Activated CD8-positive, alpha-beta T cell treated with anti-CD3 and anti-CD28 coated beads for 36 hours (primary cell): ENCODE measurements around the gene GCK. TPM values are rescaled to one million over a fixed set of nuclear protein-coding genes. Genes with fewer than 3 reads are reported as not detected.

Experiments
- ATAC-seq: fragments of 200-7000 bp; cut with Tn5 transposase; one replicate; pipeline ENCODE4 v1.10.0; 2021; ENCODE audit warnings: mild to moderate bottlenecking, moderate library complexity
- CTCF ChIA-PET: fragments of 350-600 bp; sonication (Branson Sonifier 250); formaldehyde crosslinking; loops from one replicate; lab custom pipeline; 2021; ENCODE audit warnings: antibody characterized with exemption; lab: Charles Lee
- POLR2A ChIA-PET: fragments of 350-600 bp; sonication (Branson Sonifier 250); formaldehyde crosslinking; loops from one replicate; lab custom pipeline; 2021; ENCODE audit warnings: antibody characterized with exemption; lab: Charles Lee
- DNase-seq: peaks from one replicate; pipeline ENCODE4 v3.0.0-alpha.2; 2020
- H3K27ac Mint-ChIP-seq: one replicate; pipeline ENCODE4 v1.8.0; 2021; ENCODE audit warnings: mild to moderate bottlenecking, mixed read lengths
- H3K27me3 Mint-ChIP-seq: one replicate; pipeline ENCODE4 v1.8.0; 2021; ENCODE audit warnings: mixed read lengths
- H3K36me3 Mint-ChIP-seq: one replicate; pipeline ENCODE4 v1.8.0; 2021; ENCODE audit warnings: low read depth, mixed read lengths
- H3K4me1 Mint-ChIP-seq: one replicate; pipeline ENCODE4 v1.8.0; 2021; ENCODE audit warnings: low read depth, mixed read lengths
- H3K4me3 Mint-ChIP-seq: one replicate; pipeline ENCODE4 v1.8.0; 2021; ENCODE audit warnings: mild to moderate bottlenecking, moderate library complexity, mixed read lengths
- H3K9me3 Mint-ChIP-seq: one replicate; pipeline ENCODE4 v1.8.0; 2021; ENCODE audit warnings: mixed read lengths
- CTCF ChIP-seq: fragments of 200-600 bp; IDR thresholded peaks from one replicate; pipeline ENCODE4 v1.8.0; 2022; ENCODE audit warnings: antibody characterized with exemption, mild to moderate bottlenecking
- intact Hi-C: fragments of 100-400 bp; cut with micrococcal nuclease; formaldehyde crosslinking; loops from one replicate; pipeline ENCODE4 v1.10.0; 2022
- total RNA-seq, 2 experiments: library from RNA; stranded (reverse); gene quantifications; one replicate each; pipeline ENCODE4 v1.2.3, GENCODE V29; 2021

Gene GCK
- total RNA-seq, 2 experiments from 2014 or later: 2.1 to 2.6 TPM

GRCh38 chr7:44138698-44139097, 50.5 kb downstream of the GCK start:
- CTCF ChIA-PET: interaction anchor here (0.9 kb wide), 1 partner anchor 13 kb away, joined by 4 read pairs; no protein-coding TSS in a partner anchor
- H3K4me1 Mint-ChIP-seq: no peaks in the 10 kb centered on the region
- TF ChIP-seq CTCF: no peak
- no peaks in the 10 kb centered on the region for H3K27me3 Mint-ChIP-seq
- no peak overlapping the region for H3K4me3 Mint-ChIP-seq
- no peak overlapping the region for H3K27ac Mint-ChIP-seq
- intact Hi-C loops: no loop called here
- no peak for DNase-seq
- no peaks in the 10 kb centered on the region for H3K36me3 Mint-ChIP-seq
- no peaks in the 10 kb centered on the region for H3K9me3 Mint-ChIP-seq
- POLR2A ChIA-PET: no interaction called here
- ATAC-seq: no peak

GRCh38 chr7:44136731-44137130, 52.5 kb downstream of the GCK start:
- Mint-ChIP-seq H3K27ac (no peak overlapping the region), H3K4me1 (no peaks in the 10 kb centered on the region), H3K27me3 (no peaks in the 10 kb centered on the region), H3K9me3 (no peaks in the 10 kb centered on the region), H3K4me3 (no peak overlapping the region), H3K36me3 (no peaks in the 10 kb centered on the region)
- no peak for TF ChIP-seq CTCF
- ATAC-seq (no peak), DNase-seq (no peak)
- CTCF ChIA-PET: no interaction called here
- POLR2A ChIA-PET: no interaction called here
- intact Hi-C loops: no loop called here

- no peaks in the 10 kb centered on the region for H3K9me3 Mint-ChIP-seq
- no peaks in the 10 kb centered on the region for H3K36me3 Mint-ChIP-seq
- CTCF ChIA-PET: no interaction called here
- no peak overlapping the region for H3K4me3 Mint-ChIP-seq
- H3K27me3 Mint-ChIP-seq: no peaks in the 10 kb centered on the region
- H3K4me1 Mint-ChIP-seq: no peaks in the 10 kb centered on the region
- no peak overlapping the region for H3K27ac Mint-ChIP-seq
- POLR2A ChIA-PET: no interaction called here
- intact Hi-C loops: no loop called here
- TF ChIP-seq CTCF: no peak
- ATAC-seq (no peak), DNase-seq (no peak)
These were observed 54.2 kb downstream of the GCK start for GRCh38 chr7:44134943-44135628.

GRCh38 chr7:44133295-44133694, 55.9 kb downstream of the GCK start:
- H3K4me1 Mint-ChIP-seq: no peaks in the 10 kb centered on the region
- ATAC-seq: no peak
- no peaks in the 10 kb centered on the region for H3K9me3 Mint-ChIP-seq
- no peak for TF ChIP-seq CTCF
- no peak for DNase-seq
- H3K27me3 Mint-ChIP-seq: no peaks in the 10 kb centered on the region
- H3K27ac Mint-ChIP-seq: no peak overlapping the region
- intact Hi-C loops: no loop called here
- POLR2A ChIA-PET: no interaction called here
- CTCF ChIA-PET: interaction anchor here (0.8 kb wide), 1 partner anchor 61 kb away, joined by 3 read pairs; no protein-coding TSS in a partner anchor
- H3K4me3 Mint-ChIP-seq: no peak overlapping the region
- H3K36me3 Mint-ChIP-seq: no peaks in the 10 kb centered on the region

GRCh38 chr7:44132039-44132438, 57.2 kb downstream of the GCK start:
- POLR2A ChIA-PET: interaction anchor here (1.3 kb wide), 1 partner anchor 21 kb away, joined by 4 read pairs; no protein-coding TSS in a partner anchor
- Mint-ChIP-seq H3K4me3 (no peak overlapping the region), H3K4me1 (no peaks in the 10 kb centered on the region), H3K27ac (no peak overlapping the region), H3K27me3 (no peaks in the 10 kb centered on the region), H3K36me3 (no peaks in the 10 kb centered on the region), H3K9me3 (no peaks in the 10 kb centered on the region)
- no peak for DNase-seq
- CTCF ChIA-PET: interaction anchor here (1.0 to 2.1 kb wide), 2 partner anchors 12 to 15 kb away, joined by 4 to 7 read pairs; no protein-coding TSS in a partner anchor
- TF ChIP-seq CTCF: no peak
- intact Hi-C loops: no loop called here
- ATAC-seq: no peak
